IPS-11a (cell line): ENCODE measurements around the gene TMEM72.

ENCODE experiments used
- H3K4me3 ChIP-seq: one replicate; pipeline ENCODE4 v1.5.1; 2013; ENCODE audit warnings: low read depth, low read length, control low read depth

The TMEM72 gene

GRCh38 chr10:44933451-44934321 is 22.5 kb downstream of the TMEM72 start:
- no peak overlapping the region for H3K4me3 ChIP-seq

- no peak overlapping the region for H3K4me3 ChIP-seq
These were observed 23.5 kb downstream of the TMEM72 start for GRCh38 chr10:44934416-44935200.

GRCh38 chr10:44935201-44935965 is 24.2 kb downstream of the TMEM72 start:
- H3K4me3 ChIP-seq = no peak overlapping the region

GRCh38 chr10:44935966-44936295 is 24.8 kb downstream of the TMEM72 start:
- no peak overlapping the region for H3K4me3 ChIP-seq

GRCh38 chr10:44936314-44936975 is 25.3 kb downstream of the TMEM72 start:
- H3K4me3 ChIP-seq = no peak overlapping the region

GRCh38 chr10:44937196-44938005 is 26.3 kb downstream of the TMEM72 start:
- H3K4me3 ChIP-seq = no peak overlapping the region

GRCh38 chr10:44938956-44939355 is 27.8 kb downstream of the TMEM72 start:
- no peak overlapping the region for H3K4me3 ChIP-seq

- no peak overlapping the region for H3K4me3 ChIP-seq
These were observed 28.7 kb downstream of the TMEM72 start for GRCh38 chr10:44939691-44940401.

GRCh38 chr10:44944354-44944753 is 33.2 kb downstream of the TMEM72 start:
- H3K4me3 ChIP-seq = no peak overlapping the region

- no peak overlapping the region for H3K4me3 ChIP-seq
These were observed 35.1 kb downstream of the TMEM72 start for GRCh38 chr10:44946205-44946604.

- no peak overlapping the region for H3K4me3 ChIP-seq
These were observed 36.4 kb downstream of the TMEM72 start for GRCh38 chr10:44947371-44948152.

GRCh38 chr10:44948642-44949041 is 37.5 kb downstream of the TMEM72 start:
- H3K4me3 ChIP-seq = no peak overlapping the region

GRCh38 chr10:44949127-44949802 is 38.1 kb downstream of the TMEM72 start:
- H3K4me3 ChIP-seq = no peak overlapping the region

GRCh38 chr10:44949915-44950314 is 38.8 kb downstream of the TMEM72 start:
- H3K4me3 ChIP-seq = no peak overlapping the region

GRCh38 chr10:44950326-44951225 is 39.4 kb downstream of the TMEM72 start:
- no peak overlapping the region for H3K4me3 ChIP-seq

- H3K4me3 ChIP-seq = no peak overlapping the region
These were observed 40.6 kb downstream of the TMEM72 start for GRCh38 chr10:44951576-44952226.
